T-helper 1 cell treated with Interleukin-12 subunit alpha and Interleukin-12 subunit beta and Interleukin-4 antibody, amounts not matched to agents 30 ng/mL and 1 ng/mL, for 36 hours (primary cell): ENCODE data around the gene SMC1A. TPM values are rescaled to one million over a fixed set of nuclear protein-coding genes. Genes with fewer than 3 reads are reported as not detected.

Experiments used
- intact Hi-C: fragments of 100-400 bp; cut with micrococcal nuclease; formaldehyde crosslinking; loops from one replicate; pipeline ENCODE4 v1.15.1; 2024
- total RNA-seq: library from RNA; stranded (reverse); gene quantifications from 2 replicates; pipeline ENCODE4 v1.2.3, GENCODE V29; 2022

Gene SMC1A
- total RNA-seq, 1 donor from 2014 or later = 109 TPM

DNA sequence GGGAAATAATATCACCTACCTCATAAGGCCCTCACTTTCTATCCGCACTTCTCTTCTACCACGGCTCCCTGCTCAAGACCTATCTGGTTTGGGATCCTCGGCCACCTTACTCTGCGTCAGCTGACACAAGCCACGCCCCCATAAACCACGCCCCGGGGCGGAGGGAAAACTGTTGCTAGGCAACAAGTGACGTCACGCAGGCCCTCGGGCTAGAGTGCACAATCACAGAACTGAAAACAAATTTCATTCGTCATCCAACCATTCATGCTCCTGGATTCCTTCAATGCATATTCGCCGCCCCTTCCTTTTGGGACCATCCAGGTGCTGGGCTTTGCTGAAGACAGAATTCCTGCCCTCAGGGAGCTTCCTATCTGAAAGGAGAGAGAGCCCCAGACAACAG lies 66.3 kb downstream of the SMC1A start:
- intact Hi-C loops = no loop called here

GRCh38 chrX:53354669-53355068 lies 67.8 kb downstream of the SMC1A start:
- intact Hi-C loops = no loop called here

- intact Hi-C loops = no loop called here
These were observed 74.5 kb downstream of the SMC1A start for GRCh38 chrX:53347948-53348347.

GRCh38 chrX:53340852-53341645 lies 81.4 kb downstream of the SMC1A start:
- intact Hi-C loops = no loop called here

DNA sequence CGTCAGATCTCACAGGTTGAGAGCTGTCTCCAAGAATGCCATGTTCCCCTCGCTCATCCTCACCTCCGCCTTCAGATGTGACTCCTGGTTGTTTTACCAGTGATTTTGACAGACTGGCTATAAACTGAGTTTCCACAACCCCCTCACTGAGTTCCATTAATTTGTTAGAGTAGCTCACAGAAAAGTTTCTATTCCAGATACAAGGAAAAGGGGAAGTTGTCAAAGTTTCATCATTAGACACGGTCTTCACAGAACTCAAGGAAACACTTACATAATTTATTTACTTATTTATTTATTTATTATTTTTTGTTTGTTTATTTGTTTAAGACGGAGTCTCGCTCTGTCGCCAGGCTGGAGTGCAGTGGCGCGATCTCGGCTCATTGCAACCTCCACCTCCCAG lies 85.4 kb downstream of the SMC1A start:
- intact Hi-C loops = no loop called here

- intact Hi-C loops = no loop called here
These were observed 88.6 kb downstream of the SMC1A start for GRCh38 chrX:53333853-53334252.

GRCh38 chrX:53332204-53332603 lies 90.2 kb downstream of the SMC1A start:
- intact Hi-C loops = no loop called here

DNA sequence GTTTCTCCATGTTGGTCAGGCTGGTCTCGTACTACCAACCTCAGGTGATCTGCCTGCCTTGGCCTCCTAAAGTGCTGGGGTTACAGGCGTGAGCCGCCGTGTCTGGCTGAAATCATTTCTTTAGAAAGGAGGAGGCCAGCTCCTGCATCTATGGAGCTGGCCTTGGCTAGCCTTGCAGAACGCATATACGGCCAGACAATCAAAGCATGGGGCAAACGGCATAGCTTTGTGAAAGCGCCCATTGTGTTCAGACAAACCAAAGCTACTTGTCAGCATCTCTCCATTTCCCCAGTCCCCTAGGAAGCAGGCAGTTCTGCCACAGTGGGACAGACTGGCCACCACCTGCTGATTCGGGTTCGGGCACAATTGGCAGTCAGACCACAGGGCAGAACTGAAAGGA lies 92.1 kb downstream of the SMC1A start:
- intact Hi-C loops = no loop called here

- intact Hi-C loops = no loop called here
These were observed 97.7 kb downstream of the SMC1A start for GRCh38 chrX:53324803-53325202.

Other genes with a start within 250 kb of the SMC1A start
- gene KDM5C, start 197.4 kb downstream of the SMC1A start, total RNA-seq = 97.3 and 104 TPM in 2 replicates
- 0.20 and 0.29 TPM in 2 replicates for gene IQSEC2, start 141.1 kb downstream of the SMC1A start, total RNA-seq
- 0.54 and 0.59 TPM in 2 replicates for gene RIBC1, start 219 bp upstream of the SMC1A start, total RNA-seq
- 123 and 130 TPM in 2 replicates for gene HSD17B10, start 11.7 kb upstream of the SMC1A start, total RNA-seq